Stomach (tissue), 4 donors: Measurements from ENCODE around the gene HDAC10.

Experiments
- POLR2A ChIP-seq, 4 donors: fragments of 450-650 bp; IDR thresholded peaks; one replicate each; pipeline ENCODE4 v1.6.1; 2016; ENCODE audit warnings: antibody characterized with exemption in 4 of 4, control low read depth in 2 of 4, mild to moderate bottlenecking in 1 of 4, moderate library complexity in 1 of 4
- TF ChIP-seq, protein P1 (sequence below), 7 experiments: fragments of 450-650 bp in 4 of 7; fragments of 200-600 bp in 3 of 7; sonication (generic) in 3 of 7; IDR thresholded peaks; one replicate each; pipeline ENCODE4 v1.5.1; 2016 to 2019; ENCODE audit warnings: antibody characterized with exemption in 7 of 7, control low read depth in 2 of 7, mild to moderate bottlenecking in 1 of 7

DNA sequence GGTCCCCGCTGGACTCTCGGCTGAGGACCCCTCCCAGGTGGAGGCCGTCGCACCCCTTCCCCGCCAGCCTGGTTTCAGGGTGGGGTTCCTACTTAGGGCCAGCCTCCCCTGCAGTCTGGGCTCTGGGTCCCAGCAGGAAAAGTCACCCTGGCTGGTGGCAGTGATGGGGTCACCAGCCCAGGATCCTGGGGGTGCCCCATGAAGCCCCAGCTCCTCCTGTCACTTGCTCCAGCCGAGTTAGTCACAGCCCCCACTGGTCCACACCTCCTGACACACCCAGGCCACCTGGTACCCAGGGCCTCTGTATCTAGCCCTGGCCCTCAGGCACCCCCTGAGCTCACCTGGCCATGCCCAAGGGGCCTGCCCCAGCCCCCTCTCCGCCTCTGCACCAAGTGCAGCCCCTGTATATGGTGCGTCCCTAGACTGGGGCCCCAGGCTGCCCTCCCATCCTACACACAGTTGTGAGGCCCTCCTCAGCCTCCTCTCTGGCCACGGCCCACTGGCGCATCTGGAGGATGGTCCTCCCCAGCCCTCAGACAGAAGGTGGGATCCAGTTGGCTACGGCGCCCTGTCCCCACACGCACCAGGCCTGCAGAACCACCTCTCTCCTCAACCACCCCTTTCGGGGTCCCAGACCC, 49.7 kb upstream of the HDAC10 start:
- TF ChIP-seq, protein P1, sequence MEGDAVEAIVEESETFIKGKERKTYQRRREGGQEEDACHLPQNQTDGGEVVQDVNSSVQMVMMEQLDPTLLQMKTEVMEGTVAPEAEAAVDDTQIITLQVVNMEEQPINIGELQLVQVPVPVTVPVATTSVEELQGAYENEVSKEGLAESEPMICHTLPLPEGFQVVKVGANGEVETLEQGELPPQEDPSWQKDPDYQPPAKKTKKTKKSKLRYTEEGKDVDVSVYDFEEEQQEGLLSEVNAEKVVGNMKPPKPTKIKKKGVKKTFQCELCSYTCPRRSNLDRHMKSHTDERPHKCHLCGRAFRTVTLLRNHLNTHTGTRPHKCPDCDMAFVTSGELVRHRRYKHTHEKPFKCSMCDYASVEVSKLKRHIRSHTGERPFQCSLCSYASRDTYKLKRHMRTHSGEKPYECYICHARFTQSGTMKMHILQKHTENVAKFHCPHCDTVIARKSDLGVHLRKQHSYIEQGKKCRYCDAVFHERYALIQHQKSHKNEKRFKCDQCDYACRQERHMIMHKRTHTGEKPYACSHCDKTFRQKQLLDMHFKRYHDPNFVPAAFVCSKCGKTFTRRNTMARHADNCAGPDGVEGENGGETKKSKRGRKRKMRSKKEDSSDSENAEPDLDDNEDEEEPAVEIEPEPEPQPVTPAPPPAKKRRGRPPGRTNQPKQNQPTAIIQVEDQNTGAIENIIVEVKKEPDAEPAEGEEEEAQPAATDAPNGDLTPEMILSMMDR (IDR thresholded peaks at IDR 0.05): no peak
- no peak for TF ChIP-seq POLR2A (IDR thresholded peaks at IDR 0.05)
